MM.1S (cell line): ENCODE results near the gene CLPTM1L.

Source experiments
- DNase-seq: peaks from one replicate; pipeline ENCODE4 v3.0.0-alpha.2; 2015
- H2AFZ ChIP-seq: fragments of 300-600 bp; sonication (generic); 2 replicates; pipeline ENCODE4 v1.6.0; 2016; ENCODE audit warnings: antibody characterized with exemption, low read length
- H3F3A ChIP-seq: fragments of 300-600 bp; sonication (generic); 2 replicates; pipeline ENCODE4 v1.6.1; 2016; ENCODE audit warnings: mild to moderate bottlenecking, antibody characterized with exemption, low read length, moderate library complexity, mixed read lengths; ENCODE audit not compliant: insufficient read depth
- H3K27ac ChIP-seq: fragments of 300-600 bp; sonication (generic); 2 replicates; pipeline ENCODE4 v1.5.1; 2016; ENCODE audit warnings: mild to moderate bottlenecking, low read length
- H3K27me3 ChIP-seq: fragments of 300-600 bp; sonication (generic); replicated peaks from 2 replicates; pipeline ENCODE4 v1.6.0; 2016; ENCODE audit warnings: low read length; ENCODE audit not compliant: insufficient read depth
- H3K36me3 ChIP-seq: fragments of 300-600 bp; sonication (generic); replicated peaks from 2 replicates; pipeline ENCODE4 v1.6.1; 2016; ENCODE audit warnings: mild to moderate bottlenecking, low read length, mixed read lengths; ENCODE audit not compliant: insufficient read depth
- H3K4me1 ChIP-seq: fragments of 300-600 bp; sonication (generic); 2 replicates; pipeline ENCODE4 v1.6.1; 2016; ENCODE audit warnings: low read length, mixed read lengths
- H3K4me2 ChIP-seq: fragments of 300-600 bp; sonication (generic); 2 replicates; pipeline ENCODE4 v1.6.0; 2016; ENCODE audit warnings: low read depth, low read length
- H3K4me3 ChIP-seq: fragments of 300-600 bp; sonication (generic); 2 replicates; pipeline ENCODE4 v1.5.1; 2016; ENCODE audit warnings: low read length, mixed read lengths
- H3K79me2 ChIP-seq: fragments of 300-600 bp; sonication (generic); 2 replicates; pipeline ENCODE4 v1.6.1; 2016; ENCODE audit warnings: mixed run types, low read length, mixed read lengths
- H3K9ac ChIP-seq: fragments of 300-600 bp; sonication (generic); 2 replicates; pipeline ENCODE4 v1.6.1; 2016; ENCODE audit warnings: low read length, mixed read lengths
- H3K9me2 ChIP-seq: fragments of 300-600 bp; sonication (generic); replicated peaks from 2 replicates; pipeline ENCODE4 v1.6.1; 2016; ENCODE audit warnings: mild to moderate bottlenecking, low read length, mixed read lengths; ENCODE audit not compliant: insufficient read depth
- H3K9me3 ChIP-seq: fragments of 300-600 bp; sonication (generic); replicated peaks from 2 replicates; pipeline ENCODE4 v1.6.1; 2016; ENCODE audit warnings: mild to moderate bottlenecking, low read length, mixed read lengths; ENCODE audit not compliant: insufficient read depth
- H4K20me1 ChIP-seq: fragments of 300-600 bp; sonication (generic); 2 replicates; pipeline ENCODE4 v1.6.1; 2016; ENCODE audit warnings: mild to moderate bottlenecking, low read length, moderate library complexity, mixed read lengths; ENCODE audit not compliant: insufficient read depth
- CTCF ChIP-seq: fragments of 300-600 bp; sonication (generic); IDR thresholded peaks from 2 replicates; pipeline ENCODE4 v1.5.1; 2016; ENCODE audit warnings: antibody characterized with exemption, low read length, mixed read lengths
- EZH2 ChIP-seq: fragments of 300-600 bp; sonication (generic); optimal IDR thresholded peaks from 2 replicates; pipeline ENCODE3; 2017; ENCODE audit warnings: low read depth, mild to moderate bottlenecking, antibody characterized with exemption, low read length, mixed read lengths
- EZH2phosphoT487 ChIP-seq: fragments of 300-600 bp; sonication (generic); IDR thresholded peaks from 2 replicates; pipeline ENCODE4 v1.6.1; 2018; ENCODE audit warnings: antibody characterized with exemption, low read length

Gene CLPTM1L

GRCh38 chr5:1270933-1271914 is 73.7 kb downstream of the CLPTM1L start:
- H3K9me3 ChIP-seq: no peaks in the 10 kb centered on the region
- H2AFZ ChIP-seq: no peak overlapping the region
- no peak overlapping the region for H3K27ac ChIP-seq
- H3K4me3 ChIP-seq: no peak overlapping the region
- no peaks in the 10 kb centered on the region for H4K20me1 ChIP-seq
- H3F3A ChIP-seq: 0 out of 2 replicates have a peak, but pooled peaks cover 4% of the 10 kb centered on the region
- H3K9ac ChIP-seq: no peak overlapping the region
- H3K9me2 ChIP-seq: no peaks in the 10 kb centered on the region
- no peak for TF ChIP-seq CTCF
- TF ChIP-seq EZH2: no peak
- no peak for TF ChIP-seq EZH2phosphoT487
- H3K4me1 ChIP-seq: peaks cover 8% of the 10 kb centered on the region
- no peaks in the 10 kb centered on the region for H3K36me3 ChIP-seq
- no peaks in the 10 kb centered on the region for H3K27me3 ChIP-seq
- DNase-seq: no peak
- H3K4me2 ChIP-seq: no peak overlapping the region
- no peaks in the 10 kb centered on the region for H3K79me2 ChIP-seq

- Histone ChIP-seq H2AFZ (no peak overlapping the region), H3K27ac (no peak overlapping the region), H3K9ac (no peak overlapping the region), H3K36me3 (no peaks in the 10 kb centered on the region), H3K9me3 (no peaks in the 10 kb centered on the region), H3K4me2 (no peak overlapping the region), H3K4me1 (peaks cover 8% of the 10 kb centered on the region), H3K9me2 (no peaks in the 10 kb centered on the region), H3K4me3 (no peak overlapping the region), H3F3A (0 out of 2 replicates have a peak, but pooled peaks cover 4% of the 10 kb centered on the region), H3K79me2 (no peaks in the 10 kb centered on the region), H4K20me1 (no peaks in the 10 kb centered on the region), H3K27me3 (no peaks in the 10 kb centered on the region)
- no peak for DNase-seq
- TF ChIP-seq CTCF: no peak
- no peak for TF ChIP-seq EZH2
- TF ChIP-seq EZH2phosphoT487: no peak
Observed at GRCh38 chr5:1270426-1270825, 74.5 kb downstream of the CLPTM1L start.

DNA sequence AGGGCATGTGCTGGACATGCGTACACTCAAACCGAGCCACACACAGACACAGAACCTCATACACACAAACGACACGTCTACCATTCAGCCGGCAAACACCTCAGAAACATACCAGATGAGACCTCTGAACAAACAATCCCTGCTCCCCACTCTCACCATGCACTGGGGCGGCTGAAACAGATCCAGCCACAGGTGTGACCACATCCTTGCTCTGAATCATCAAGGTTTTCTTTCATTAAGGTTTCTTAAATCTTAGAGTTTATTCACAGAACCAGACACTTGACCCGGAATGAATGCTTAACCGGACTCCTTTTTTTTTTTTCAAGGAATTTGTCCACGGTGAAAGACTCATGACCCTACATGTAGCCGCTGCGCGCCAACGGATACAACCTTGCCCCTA is 76.2 kb downstream of the CLPTM1L start:
- H3K79me2 ChIP-seq: no peaks in the 10 kb centered on the region
- no peaks in the 10 kb centered on the region for H4K20me1 ChIP-seq
- H3K9me2 ChIP-seq: no peaks in the 10 kb centered on the region
- no peak overlapping the region for H3K4me2 ChIP-seq
- H3K9me3 ChIP-seq: no peaks in the 10 kb centered on the region
- H3K36me3 ChIP-seq: no peaks in the 10 kb centered on the region
- TF ChIP-seq EZH2 (no peak), EZH2phosphoT487 (no peak), CTCF (no peak)
- H3K27me3 ChIP-seq: no peaks in the 10 kb centered on the region
- H3F3A ChIP-seq: 0 out of 2 replicates have a peak, but pooled peaks cover 4% of the 10 kb centered on the region
- DNase-seq: peak; percentile 40
- H3K4me3 ChIP-seq: no peak overlapping the region
- H3K9ac ChIP-seq: no peak overlapping the region
- H2AFZ ChIP-seq: no peak overlapping the region
- no peak overlapping the region for H3K27ac ChIP-seq
- peaks cover 8% of the 10 kb centered on the region for H3K4me1 ChIP-seq
